ENCODE data around the gene ZCCHC17. TPM values are rescaled to one million over a fixed set of nuclear protein-coding genes. Genes with fewer than 3 reads are reported as not detected.

The ZCCHC17 gene
- total RNA-seq, 1 donor from 2014 or later, result 55.0 TPM

DNA sequence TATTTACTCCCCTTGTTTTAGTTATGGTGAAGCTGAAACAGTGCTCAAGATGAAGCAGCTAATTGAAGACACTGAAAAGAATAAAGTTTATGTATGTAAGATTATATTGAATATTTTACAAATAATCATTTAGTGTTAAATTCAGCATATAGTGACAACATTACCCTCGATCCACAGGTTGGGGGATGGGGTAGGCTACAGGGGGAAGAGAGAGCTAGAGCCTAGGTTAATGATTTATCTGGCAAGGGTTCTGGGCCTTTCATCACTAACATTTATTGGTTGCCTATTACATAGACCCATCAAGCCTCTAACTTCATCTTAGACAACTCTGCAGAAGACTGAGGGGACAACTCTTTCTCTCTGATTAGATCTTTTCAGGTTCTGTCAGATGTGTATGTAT is 21.3 kb downstream of the ZCCHC17 start:
- Histone ChIP-seq H3F3A (ENCODE audit: low read depth) (no peaks in the 10 kb centered on the region), H2AFZ (replicated peaks) (no peak overlapping the region), H3K9me3 (ENCODE audit: low read depth) (no peaks in the 10 kb centered on the region), H4K20me1 (ENCODE audit: low read depth) (peaks cover 3% of the 10 kb centered on the region), H3K4me2 (no peak overlapping the region), H3K9ac (no peak overlapping the region), H3K4me3 (no peak overlapping the region), H3K36me3 (peaks cover 9% of the 10 kb centered on the region), H3K27ac (no peak overlapping the region), H3K27me3 (no peaks in the 10 kb centered on the region), H3K4me1 (no peaks in the 10 kb centered on the region), H3K79me2 (ENCODE audit: low read depth) (no peaks in the 10 kb centered on the region)
- no peak overlapping the region for H3K27ac Mint-ChIP-seq
- no peak for TF ChIP-seq CTCF (IDR thresholded peaks at IDR 0.05)
- TF ChIP-seq EZH2 (IDR thresholded peaks at IDR 0.05), result no peak
- no peak for TF ChIP-seq EZH2phosphoT487 (IDR thresholded peaks at IDR 0.05)
- no peak overlapping the region for H3K4me3 Mint-ChIP-seq
- H3K9me3 Mint-ChIP-seq, result no peaks in the 10 kb centered on the region
- no peaks in the 10 kb centered on the region for H3K27me3 Mint-ChIP-seq (ENCODE audit: insufficient read depth, low read depth)
- no peaks in the 10 kb centered on the region for H3K4me1 Mint-ChIP-seq
- DNase-seq (ENCODE audit: low spot score), result no peak
- peaks cover 15% of the 10 kb centered on the region for H3K36me3 Mint-ChIP-seq

DNA sequence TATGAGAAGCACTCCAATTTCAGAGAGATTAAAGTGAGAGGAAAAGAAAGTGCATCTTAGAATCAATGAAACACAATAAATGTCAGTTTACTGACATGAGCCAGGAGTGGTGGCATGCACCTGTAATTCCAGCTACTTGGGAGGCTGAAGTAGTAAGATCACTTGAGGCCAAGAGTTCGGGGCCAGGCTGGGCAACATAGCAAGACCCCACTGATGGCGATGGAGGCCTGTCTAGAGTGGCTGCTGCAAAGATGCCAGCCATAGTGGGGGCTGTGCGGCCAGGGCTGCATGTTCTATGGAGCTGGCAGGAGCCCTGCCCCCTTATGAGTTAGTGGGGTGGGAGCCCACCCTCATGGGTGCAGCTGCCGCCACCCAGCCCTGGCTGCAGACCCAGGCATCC is 27.3 kb downstream of the ZCCHC17 start:
- Histone ChIP-seq H3K4me2 (no peak overlapping the region), H3K9me3 (ENCODE audit: low read depth) (no peaks in the 10 kb centered on the region), H4K20me1 (ENCODE audit: low read depth) (no peaks in the 10 kb centered on the region), H3K9ac (no peak overlapping the region), H3K79me2 (ENCODE audit: low read depth) (no peaks in the 10 kb centered on the region), H3K27ac (no peak overlapping the region), H3K4me1 (no peaks in the 10 kb centered on the region), H3K27me3 (no peaks in the 10 kb centered on the region), H3K4me3 (no peak overlapping the region), H2AFZ (replicated peaks) (no peak overlapping the region), H3F3A (ENCODE audit: low read depth) (no peaks in the 10 kb centered on the region), H3K36me3 (peaks cover 9% of the 10 kb centered on the region)
- Mint-ChIP-seq H3K27ac (no peak overlapping the region), H3K4me3 (no peak overlapping the region), H3K27me3 (ENCODE audit: insufficient read depth, low read depth) (no peaks in the 10 kb centered on the region), H3K9me3 (no peaks in the 10 kb centered on the region), H3K36me3 (peaks cover 6% of the 10 kb centered on the region), H3K4me1 (no peaks in the 10 kb centered on the region)
- TF ChIP-seq CTCF (IDR thresholded peaks at IDR 0.05) (no peak), EZH2phosphoT487 (IDR thresholded peaks at IDR 0.05) (no peak), EZH2 (IDR thresholded peaks at IDR 0.05) (no peak)
- DNase-seq (ENCODE audit: low spot score), result no peak

GRCh38 chr1:31324992-31325391 is 28.2 kb downstream of the ZCCHC17 start:
- Histone ChIP-seq H3K4me2 (no peak overlapping the region), H3K79me2 (ENCODE audit: low read depth) (no peaks in the 10 kb centered on the region), H3F3A (ENCODE audit: low read depth) (no peaks in the 10 kb centered on the region), H3K27ac (no peak overlapping the region), H3K27me3 (no peaks in the 10 kb centered on the region), H4K20me1 (ENCODE audit: low read depth) (no peaks in the 10 kb centered on the region), H3K36me3 (peaks cover 6% of the 10 kb centered on the region), H3K4me1 (no peaks in the 10 kb centered on the region), H3K9ac (no peak overlapping the region), H2AFZ (replicated peaks) (no peak overlapping the region), H3K4me3 (no peak overlapping the region), H3K9me3 (ENCODE audit: low read depth) (no peaks in the 10 kb centered on the region)
- H3K9me3 Mint-ChIP-seq, result no peaks in the 10 kb centered on the region
- no peaks in the 10 kb centered on the region for H3K27me3 Mint-ChIP-seq (ENCODE audit: insufficient read depth, low read depth)
- no peak overlapping the region for H3K4me3 Mint-ChIP-seq
- peaks cover 6% of the 10 kb centered on the region for H3K36me3 Mint-ChIP-seq
- TF ChIP-seq EZH2 (IDR thresholded peaks at IDR 0.05) (no peak), CTCF (IDR thresholded peaks at IDR 0.05) (no peak), EZH2phosphoT487 (IDR thresholded peaks at IDR 0.05) (no peak)
- H3K4me1 Mint-ChIP-seq, result no peaks in the 10 kb centered on the region
- no peak overlapping the region for H3K27ac Mint-ChIP-seq
- DNase-seq (ENCODE audit: low spot score), result no peak
